ENCODE data around the gene RRM2.

The RRM2 gene

GRCh38 chr2:10173258-10174005 lies 50.9 kb downstream of the RRM2 start:
- DNase-seq: no peak

GRCh38 chr2:10174173-10174572 lies 51.6 kb downstream of the RRM2 start:
- no peak for DNase-seq

- no peak for DNase-seq
These were observed 52.9 kb downstream of the RRM2 start for GRCh38 chr2:10175441-10175840.

- DNase-seq: no peak
These were observed 56.2 kb downstream of the RRM2 start for GRCh38 chr2:10178751-10179150.

GRCh38 chr2:10179422-10179821 lies 56.9 kb downstream of the RRM2 start:
- DNase-seq: no peak

GRCh38 chr2:10180229-10180628 lies 57.7 kb downstream of the RRM2 start:
- no peak for DNase-seq

All from hematopoietic multipotent progenitor cell treated with erythropoietin and hydrocortisone succinate and interleukin-3 and kit ligand, for 8 days (in vitro differentiated cells).